ENCODE results near the gene RAB28.

GRCh38 chr4:13528821-13529127, 44.6 kb upstream of the RAB28 start:
- TF ChIP-seq POLR2A (IDR thresholded peaks at IDR 0.05) (no peak), CTCF (IDR thresholded peaks at IDR 0.05) (no peak), POLR2AphosphoS5 (IDR thresholded peaks at IDR 0.05) (no peak), EP300 (IDR thresholded peaks at IDR 0.05) (no peak)
